ENCODE results near the gene GRM1. TPM values are rescaled to one million over a fixed set of nuclear protein-coding genes. Genes with fewer than 3 reads are reported as not detected.

Gene GRM1
- total and polyA plus RNA-seq, 9 of the 15 experiments (the other 6 are each of a cell fraction or from before 2014, with no cell fraction given) = not detected

DNA sequence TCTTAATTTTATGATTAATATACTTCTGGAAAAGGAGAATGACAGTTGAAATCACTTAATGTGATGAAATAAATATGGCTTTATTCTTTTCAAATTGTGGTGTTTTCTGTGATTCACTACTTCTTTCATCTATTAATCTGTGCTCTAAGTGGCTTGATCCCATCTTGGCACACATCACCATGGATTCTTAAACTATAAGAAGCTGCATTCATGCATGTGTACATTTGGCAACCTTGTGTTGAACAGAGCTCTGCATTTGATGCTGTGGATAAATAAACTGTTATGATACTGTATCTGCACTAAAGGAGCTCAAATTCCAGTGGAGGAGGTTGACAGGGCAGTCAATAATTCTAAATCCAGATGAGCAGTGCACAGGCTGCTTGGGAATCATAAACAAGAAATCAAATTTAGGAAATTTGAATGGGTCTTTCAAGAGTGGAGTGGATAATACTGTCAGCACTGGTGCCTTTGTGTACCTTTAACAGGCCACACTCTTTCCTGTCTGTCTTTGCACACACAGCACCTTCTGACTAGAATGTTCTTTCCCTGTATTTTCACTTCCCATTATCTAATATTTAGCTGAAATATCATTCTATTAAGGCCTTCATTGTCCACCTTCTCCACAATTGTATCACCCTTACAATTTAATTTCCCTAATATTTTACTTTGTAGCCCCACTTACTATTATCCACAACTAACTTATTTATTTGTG lies 252.9 kb downstream of the GRM1 start (continued):
- TF ChIP-seq ZBTB49 (CRISPR knock-in tag; IDR thresholded peaks at IDR 0.05; ENCODE audit: borderline replicate concordance) = no peak

DNA sequence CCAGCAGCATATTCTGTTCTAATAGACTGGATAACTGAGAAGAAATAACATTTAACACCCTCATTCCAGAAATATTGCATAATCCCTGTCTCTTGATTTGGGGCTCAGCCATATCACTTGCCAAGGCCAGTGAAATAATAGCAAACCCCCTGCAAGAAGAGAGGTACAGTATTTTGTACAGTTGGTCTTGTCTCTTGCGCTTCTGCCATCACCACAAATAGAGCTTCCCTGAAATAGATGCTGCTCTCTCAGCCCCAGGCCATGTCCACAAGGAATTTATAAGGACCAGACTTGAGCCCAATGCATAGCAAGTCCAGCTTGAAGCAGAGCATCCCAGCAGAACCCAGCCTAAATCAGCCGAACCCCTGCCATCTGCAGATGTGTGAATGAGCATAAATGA lies 254.0 kb downstream of the GRM1 start:
- Histone ChIP-seq H3K36me3 (ENCODE audit: control insufficient read depth, insufficient read depth, low read length) (no peaks in the 10 kb centered on the region), H3K27me3 (ENCODE audit: control insufficient read depth in 2 of 2, insufficient read depth in 2 of 2, low read length in 2 of 2) (no peaks in the 10 kb centered on the region), H3K9me3 (replicated peaks; ENCODE audit: control insufficient read depth, insufficient read depth, low read depth, low read length) (no peaks in the 10 kb centered on the region), H3K27ac (ENCODE audit: extremely low read depth, low read depth, low read length) (no peak overlapping the region), H2AFZ (ENCODE audit: low read depth, low read length) (no peak overlapping the region), H3K79me2 (ENCODE audit: control insufficient read depth, insufficient read depth, low read length) (no peaks in the 10 kb centered on the region), H3K9ac (ENCODE audit: insufficient read depth in 1 of 2, low read depth in 2 of 2, low read length in 2 of 2) (no peak overlapping the region), H3K4me2 (ENCODE audit: insufficient read depth, low read length) (no peak overlapping the region), H3K4me3 (no peak overlapping the region), H3K4me1 (replicated peaks in 1 of 2; ENCODE audit: control insufficient read depth in 2 of 2, insufficient read depth in 2 of 2, low read length in 2 of 2) (no peaks in the 10 kb centered on the region), H3K9me1 (ENCODE audit: control insufficient read depth, insufficient read depth, low read length) (no peaks in the 10 kb centered on the region), H4K20me1 (replicated peaks; ENCODE audit: control insufficient read depth, insufficient read depth, low read length) (no peaks in the 10 kb centered on the region)
- WGBS (ENCODE audit: insufficient coverage, low coverage, missing lambda C conversion rate) = 3% methylated on average over 2 of the region's 2 CpGs
- FAIRE-seq = no peak
- no peak for ATAC-seq
- BruUV-seq (replicated peaks) = no TSS peak
- ChIA-PET POLR2A (no interaction called here), CTCF (ENCODE audit: low intra/inter-chr PET ratio) (no interaction called here)
- in situ Hi-C loops (cut with MboI) (no loop called here), intact Hi-C loops (cut with micrococcal nuclease) (no loop called here)
- DNase-seq (ENCODE audit: extremely low read depth in 1 of 4, low spot score in 3 of 4) = no peak
- TF ChIP-seq SMC3 (conservative IDR thresholded peaks at IDR 0.05; ENCODE audit: insufficient read depth, low read depth, low read length) (no peak), MYC (IDR thresholded peaks at IDR 0.05; ENCODE audit: low read depth, low read length) (no peak), MYC (CRISPR knock-in tag; IDR thresholded peaks at IDR 0.05; ENCODE audit: borderline replicate concordance, low read depth) (no peak), ZNF449 (CRISPR knock-in tag; IDR thresholded peaks at IDR 0.05) (no peak), HNRNPLL (IDR thresholded peaks at IDR 0.05; ENCODE audit: low read depth, low read length, poor library complexity, severe bottlenecking) (no peak), CBFB (CRISPR knock-in tag; IDR thresholded peaks at IDR 0.05) (no peak), HMGXB4 (CRISPR knock-in tag; IDR thresholded peaks at IDR 0.05) (no peak), TOE1 (IDR thresholded peaks at IDR 0.05; ENCODE audit: borderline replicate concordance) (no peak), TOE1 (CRISPR knock-in tag; IDR thresholded peaks at IDR 0.05; ENCODE audit: borderline replicate concordance, low read depth) (no peak), ZNF197 (CRISPR knock-in tag; IDR thresholded peaks at IDR 0.05; ENCODE audit: low read depth) (no peak)
- TF ChIP-seq, protein P1, sequence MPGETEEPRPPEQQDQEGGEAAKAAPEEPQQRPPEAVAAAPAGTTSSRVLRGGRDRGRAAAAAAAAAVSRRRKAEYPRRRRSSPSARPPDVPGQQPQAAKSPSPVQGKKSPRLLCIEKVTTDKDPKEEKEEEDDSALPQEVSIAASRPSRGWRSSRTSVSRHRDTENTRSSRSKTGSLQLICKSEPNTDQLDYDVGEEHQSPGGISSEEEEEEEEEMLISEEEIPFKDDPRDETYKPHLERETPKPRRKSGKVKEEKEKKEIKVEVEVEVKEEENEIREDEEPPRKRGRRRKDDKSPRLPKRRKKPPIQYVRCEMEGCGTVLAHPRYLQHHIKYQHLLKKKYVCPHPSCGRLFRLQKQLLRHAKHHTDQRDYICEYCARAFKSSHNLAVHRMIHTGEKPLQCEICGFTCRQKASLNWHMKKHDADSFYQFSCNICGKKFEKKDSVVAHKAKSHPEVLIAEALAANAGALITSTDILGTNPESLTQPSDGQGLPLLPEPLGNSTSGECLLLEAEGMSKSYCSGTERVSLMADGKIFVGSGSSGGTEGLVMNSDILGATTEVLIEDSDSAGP (CRISPR knock-in tag; IDR thresholded peaks at IDR 0.05) = no peak
